Measurements from ENCODE around the gene RBM14. TPM values are rescaled to one million over a fixed set of nuclear protein-coding genes. Genes with fewer than 3 reads are reported as not detected.

Gene RBM14
- total and polyA plus RNA-seq, 3 donors from 2014 or later, result 85.2 to 149 (median 146) TPM

DNA sequence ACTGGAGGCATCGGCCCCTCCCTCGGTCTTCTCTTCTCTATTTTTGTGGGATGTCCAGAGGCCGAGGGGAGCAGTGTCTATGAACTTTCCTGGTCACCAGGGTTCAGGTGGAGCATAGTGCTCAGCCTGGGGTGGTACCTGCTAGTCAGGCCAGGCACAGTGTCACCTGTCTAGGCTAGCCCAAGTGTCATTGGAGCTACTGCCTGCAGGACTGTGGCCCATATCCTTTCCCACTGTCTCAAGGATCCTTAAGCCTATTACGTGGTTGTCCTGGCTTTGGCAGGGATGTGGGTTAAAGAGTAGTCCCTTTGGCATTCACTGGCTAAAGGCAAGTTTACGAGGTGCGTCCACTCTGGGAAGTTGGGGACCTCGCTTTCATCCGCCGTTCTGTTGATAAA lies 9.3 kb downstream of the RBM14 start:
- no peak for DNase-seq
- Histone ChIP-seq H3K4me1 (peaks cover 13% of the 10 kb centered on the region), H3K4me3 (no peak overlapping the region), H3K27me3 (no peaks in the 10 kb centered on the region), H3K9me3 (no peaks in the 10 kb centered on the region), H3K27ac (no peak overlapping the region), H3K36me3 (ENCODE audit: low read depth, missing control alignments) (no peaks in the 10 kb centered on the region)
- intact Hi-C loops (cut with DNase I; ENCODE audit: low total_unique reads), result no loop called here
- TF ChIP-seq, protein P1, sequence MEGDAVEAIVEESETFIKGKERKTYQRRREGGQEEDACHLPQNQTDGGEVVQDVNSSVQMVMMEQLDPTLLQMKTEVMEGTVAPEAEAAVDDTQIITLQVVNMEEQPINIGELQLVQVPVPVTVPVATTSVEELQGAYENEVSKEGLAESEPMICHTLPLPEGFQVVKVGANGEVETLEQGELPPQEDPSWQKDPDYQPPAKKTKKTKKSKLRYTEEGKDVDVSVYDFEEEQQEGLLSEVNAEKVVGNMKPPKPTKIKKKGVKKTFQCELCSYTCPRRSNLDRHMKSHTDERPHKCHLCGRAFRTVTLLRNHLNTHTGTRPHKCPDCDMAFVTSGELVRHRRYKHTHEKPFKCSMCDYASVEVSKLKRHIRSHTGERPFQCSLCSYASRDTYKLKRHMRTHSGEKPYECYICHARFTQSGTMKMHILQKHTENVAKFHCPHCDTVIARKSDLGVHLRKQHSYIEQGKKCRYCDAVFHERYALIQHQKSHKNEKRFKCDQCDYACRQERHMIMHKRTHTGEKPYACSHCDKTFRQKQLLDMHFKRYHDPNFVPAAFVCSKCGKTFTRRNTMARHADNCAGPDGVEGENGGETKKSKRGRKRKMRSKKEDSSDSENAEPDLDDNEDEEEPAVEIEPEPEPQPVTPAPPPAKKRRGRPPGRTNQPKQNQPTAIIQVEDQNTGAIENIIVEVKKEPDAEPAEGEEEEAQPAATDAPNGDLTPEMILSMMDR (IDR thresholded peaks at IDR 0.05), result no peak
- TF ChIP-seq POLR2A (IDR thresholded peaks at IDR 0.05), result no peak
- WGBS, 2 donors, result 91 to 93% methylated on average over 6 to 9 of the region's 9 CpGs

DNA sequence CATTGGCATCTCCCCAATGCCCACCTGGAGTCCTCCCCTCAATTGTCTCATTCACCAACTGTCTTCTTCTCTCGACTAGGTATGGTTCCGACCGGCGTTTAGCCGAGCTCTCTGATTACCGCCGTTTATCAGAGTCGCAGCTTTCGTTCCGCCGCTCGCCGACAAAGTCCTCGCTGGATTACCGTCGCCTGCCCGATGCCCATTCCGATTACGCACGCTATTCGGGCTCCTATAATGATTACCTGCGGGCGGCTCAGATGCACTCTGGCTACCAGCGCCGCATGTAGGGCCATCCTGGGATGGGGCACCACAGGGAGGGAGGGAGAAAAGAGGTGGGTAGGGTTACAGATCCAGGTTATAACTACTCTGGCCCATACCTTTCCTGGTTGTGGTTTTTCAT lies 10.0 kb downstream of the RBM14 start:
- no peaks in the 10 kb centered on the region for H3K36me3 ChIP-seq (ENCODE audit: low read depth, missing control alignments)
- H3K27ac ChIP-seq, result no peak overlapping the region

DNA sequence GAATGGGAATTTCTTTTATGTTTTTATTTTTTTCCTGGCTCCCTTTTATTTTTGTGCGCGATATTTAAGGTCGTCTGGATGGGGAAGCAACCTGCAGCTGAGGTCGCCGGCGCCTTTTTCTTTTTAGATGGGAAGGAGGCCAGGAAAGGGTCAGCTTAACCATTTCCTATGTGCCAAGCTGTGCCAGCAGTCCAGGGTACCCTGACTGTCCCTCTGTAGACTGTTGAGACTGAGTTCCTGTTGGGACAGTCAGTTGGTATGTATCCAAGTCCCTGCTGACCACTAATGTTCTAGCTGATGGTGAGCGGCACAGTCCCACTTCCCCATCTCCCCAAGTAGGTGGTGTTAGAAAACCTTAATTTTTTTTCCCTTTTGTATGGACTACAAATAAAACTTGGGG lies 10.5 kb downstream of the RBM14 start:
- H3K4me3 ChIP-seq, result no peak overlapping the region
- H3K4me1 ChIP-seq, result peaks cover 9% of the 10 kb centered on the region
- no peaks in the 10 kb centered on the region for H3K27me3 ChIP-seq
- no peak overlapping the region for H3K27ac ChIP-seq
- no peak for DNase-seq
- no peaks in the 10 kb centered on the region for H3K36me3 ChIP-seq (ENCODE audit: low read depth, missing control alignments)
- H3K9me3 ChIP-seq, result no peaks in the 10 kb centered on the region
- intact Hi-C loops (cut with DNase I; ENCODE audit: low total_unique reads), result no loop called here
- no peak for TF ChIP-seq POLR2A (IDR thresholded peaks at IDR 0.05)
- TF ChIP-seq, protein P1 (IDR thresholded peaks at IDR 0.05), result no peak
- WGBS, 2 donors, result 89 to 90% methylated on average over 7 of the region's 7 CpGs

More for the DNA sequence above, 10.0 kb downstream of the RBM14 start:
- DNase-seq, result no peak
- Histone ChIP-seq H3K4me3 (no peak overlapping the region), H3K27me3 (no peaks in the 10 kb centered on the region), H3K9me3 (no peaks in the 10 kb centered on the region), H3K4me1 (peaks cover 9% of the 10 kb centered on the region)
- WGBS, 2 donors, result 93 to 96% methylated on average over 25 of the region's 25 CpGs
- intact Hi-C loops (cut with DNase I; ENCODE audit: low total_unique reads), result no loop called here
- TF ChIP-seq, protein P1 (IDR thresholded peaks at IDR 0.05), result no peak
- no peak for TF ChIP-seq POLR2A (IDR thresholded peaks at IDR 0.05)

DNA sequence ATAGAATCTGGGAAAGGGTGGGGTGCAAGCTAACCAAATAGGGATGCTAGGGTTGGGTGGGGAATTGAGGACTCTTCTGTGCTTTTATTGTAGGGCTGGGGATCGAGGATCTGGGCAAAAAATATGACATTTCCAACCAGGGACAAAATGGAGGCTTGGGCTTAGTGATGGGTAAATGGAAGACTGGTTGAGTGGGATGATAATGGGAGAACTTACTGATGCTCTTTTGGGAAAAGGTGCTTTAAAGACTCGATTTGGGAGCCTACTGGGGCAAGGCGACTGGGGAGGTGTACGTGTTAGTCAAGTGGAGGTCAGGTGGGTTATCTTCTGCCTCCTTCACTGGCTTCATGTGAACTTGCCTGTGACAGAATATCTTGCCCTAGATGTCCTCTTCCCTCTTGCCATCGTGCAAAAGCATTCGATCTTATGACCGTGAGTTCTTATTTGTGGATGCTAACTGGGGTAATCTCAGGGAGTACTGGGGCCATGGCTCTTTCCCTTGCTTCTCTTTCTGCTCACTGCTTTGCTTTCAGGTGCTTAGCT lies 11.7 kb downstream of the RBM14 start:
- Histone ChIP-seq H3K27me3 (no peaks in the 10 kb centered on the region), H3K4me1 (peaks cover 7% of the 10 kb centered on the region), H3K27ac (no peak overlapping the region), H3K36me3 (ENCODE audit: low read depth, missing control alignments) (no peaks in the 10 kb centered on the region), H3K4me3 (no peak overlapping the region), H3K9me3 (no peaks in the 10 kb centered on the region)
- TF ChIP-seq, protein P1 (IDR thresholded peaks at IDR 0.05), result no peak
- TF ChIP-seq POLR2A (IDR thresholded peaks at IDR 0.05), result no peak
- intact Hi-C loops (cut with DNase I; ENCODE audit: low total_unique reads), result no loop called here
- DNase-seq, result no peak
- 88 to 91% methylated on average over 7 of the region's 7 CpGs for WGBS, 2 donors

DNA sequence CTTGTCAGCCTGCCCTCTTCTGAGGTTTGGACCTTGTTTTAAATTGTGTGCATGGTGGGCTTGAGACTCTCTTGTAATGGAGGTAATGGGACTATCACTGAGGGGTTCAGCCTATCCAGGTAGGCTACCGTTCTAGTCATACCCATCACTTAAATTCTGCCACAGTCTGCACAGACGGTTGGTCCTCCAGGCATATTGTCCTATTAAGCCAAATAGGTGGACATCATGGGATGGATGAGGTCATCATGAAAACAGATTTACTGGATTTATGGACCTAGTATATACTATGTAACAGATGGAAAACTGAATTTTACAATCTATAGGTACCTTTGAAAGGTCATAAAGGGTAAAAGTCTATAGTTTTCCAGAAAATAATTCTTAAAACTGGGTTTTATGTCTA lies 12.9 kb downstream of the RBM14 start:
- H3K27me3 ChIP-seq, result no peaks in the 10 kb centered on the region
- WGBS, 2 donors, result 81 to 91% methylated on average over 2 of the region's 2 CpGs
- DNase-seq, result no peak
- H3K9me3 ChIP-seq, result no peaks in the 10 kb centered on the region
- no peak overlapping the region for H3K4me3 ChIP-seq
- intact Hi-C loops (cut with DNase I; ENCODE audit: low total_unique reads), result no loop called here
- TF ChIP-seq, protein P1 (IDR thresholded peaks at IDR 0.05), result no peak
- no peak for TF ChIP-seq POLR2A (IDR thresholded peaks at IDR 0.05)
- no peaks in the 10 kb centered on the region for H3K4me1 ChIP-seq
- no peak overlapping the region for H3K27ac ChIP-seq
- H3K36me3 ChIP-seq (ENCODE audit: low read depth, missing control alignments), result no peaks in the 10 kb centered on the region

Measured in testis (tissue), 3 donors.